HEK293 (cell line): ENCODE results near the gene COP1.

Experiments used
- CTCF ChIA-PET: fragments of 350-600 bp; formaldehyde crosslinking; extraction: SDS; loops from one replicate; lab custom pipeline; 2021; ENCODE audit warnings: antibody characterized with exemption; lab: Yijun Ruan, JAX
- POLR2A ChIA-PET: fragments of 300-600 bp; formaldehyde crosslinking; extraction: SDS; loops from one replicate; lab custom pipeline; 2020; ENCODE audit warnings: antibody characterized with exemption, inconsistent platforms; lab: Yijun Ruan, JAX
- H3K27ac ChIP-seq: fragments of 200-500 bp; sonication (Bioruptor generic); 2 replicates; pipeline ENCODE4 v1.5.1; 2014; ENCODE audit warnings: low read depth, low read length, control low read depth, inconsistent platforms; ENCODE audit errors: extremely low read depth
- H3K36me3 ChIP-seq, 2 experiments: fragments of 200-500 bp in 1 of 2; sonication (Bioruptor generic) in 1 of 2; 1 replicate in 1 of 2; 2 replicates in 1 of 2; pipeline ENCODE4 v1.5.1; 2014 to 2017; ENCODE audit warnings: inconsistent platforms in 2 of 2, low read length in 2 of 2; ENCODE audit not compliant: control insufficient read depth in 2 of 2, insufficient read depth in 1 of 2
- H3K4me1 ChIP-seq: fragments of 200-500 bp; sonication (Bioruptor generic); 2 replicates; pipeline ENCODE4 v1.5.1; 2014; ENCODE audit warnings: mild to moderate bottlenecking, low read length, inconsistent platforms; ENCODE audit not compliant: control insufficient read depth, insufficient read depth
- H3K4me3 ChIP-seq: 2 replicates; pipeline ENCODE4 v1.5.1; 2011; ENCODE audit warnings: low read depth, mild to moderate bottlenecking, control low read depth, low read length, moderate library complexity
- H3K9me3 ChIP-seq: fragments of 200-500 bp; sonication (Bioruptor generic); 2 replicates; pipeline ENCODE4 v1.5.1; 2014; ENCODE audit warnings: low read depth, low read length, inconsistent platforms; ENCODE audit not compliant: control insufficient read depth, insufficient read depth
- BCL11A ChIP-seq: fragments of 450-650 bp; formaldehyde crosslinking; IDR thresholded peaks from 2 replicates; pipeline ENCODE4 v1.5.1; 2016; ENCODE audit warnings: low read depth, missing biosample characterization, missing genetic modification characterization
- BCL11B ChIP-seq: fragments of 450-650 bp; formaldehyde crosslinking; IDR thresholded peaks from 2 replicates; pipeline ENCODE4 v1.5.1; 2016; ENCODE audit warnings: low read depth, missing biosample characterization, missing genetic modification characterization
- IKZF3 ChIP-seq: fragments of 450-650 bp; IDR thresholded peaks from 2 replicates; pipeline ENCODE4 v1.5.0; 2018; ENCODE audit warnings: missing biosample characterization, mild to moderate bottlenecking, missing genetic modification characterization, moderate library complexity
- KLF16 ChIP-seq: fragments of 450-650 bp; formaldehyde crosslinking; IDR thresholded peaks from 2 replicates; pipeline ENCODE4 v1.5.1; 2017; ENCODE audit warnings: missing biosample characterization, missing genetic modification characterization
- MYNN ChIP-seq: fragments of 450-650 bp; formaldehyde crosslinking; IDR thresholded peaks from 2 replicates; pipeline ENCODE4 v1.5.1; 2016; ENCODE audit warnings: missing biosample characterization, missing genetic modification characterization, borderline replicate concordance
- PATZ1 ChIP-seq: fragments of 450-650 bp; formaldehyde crosslinking; IDR thresholded peaks from 2 replicates; pipeline ENCODE4 v1.5.1; 2016; ENCODE audit warnings: missing biosample characterization, missing genetic modification characterization
- PRDM2 ChIP-seq: fragments of 450-650 bp; formaldehyde crosslinking; IDR thresholded peaks from 2 replicates; pipeline ENCODE4 v1.5.1; 2016; ENCODE audit warnings: missing biosample characterization, missing genetic modification characterization, borderline replicate concordance
- YY2 ChIP-seq: fragments of 450-650 bp; formaldehyde crosslinking; IDR thresholded peaks from 2 replicates; pipeline ENCODE4 v1.5.1; 2016; ENCODE audit warnings: missing biosample characterization, missing genetic modification characterization
- ZBTB44 ChIP-seq: fragments of 450-650 bp; IDR thresholded peaks from 2 replicates; pipeline ENCODE4 v1.5.1; 2018; ENCODE audit warnings: missing biosample characterization, mild to moderate bottlenecking, missing genetic modification characterization
- ZIC2 ChIP-seq: fragments of 450-650 bp; formaldehyde crosslinking; IDR thresholded peaks from 2 replicates; pipeline ENCODE4 v1.5.1; 2016; ENCODE audit warnings: missing biosample characterization, missing genetic modification characterization
- ZNF121 ChIP-seq: fragments of 450-650 bp; formaldehyde crosslinking; IDR thresholded peaks from 2 replicates; pipeline ENCODE4 v1.5.1; 2016; ENCODE audit warnings: missing biosample characterization, missing genetic modification characterization
- ZNF24 ChIP-seq: fragments of 450-650 bp; formaldehyde crosslinking; IDR thresholded peaks from 2 replicates; pipeline ENCODE4 v1.5.1; 2016; ENCODE audit warnings: missing biosample characterization, missing genetic modification characterization
- ZNF394 ChIP-seq: fragments of 450-650 bp; formaldehyde crosslinking; IDR thresholded peaks from 2 replicates; pipeline ENCODE4 v1.5.1; 2016; ENCODE audit warnings: missing biosample characterization, missing genetic modification characterization, mild to moderate bottlenecking, moderate library complexity, borderline replicate concordance
- ZNF510 ChIP-seq: fragments of 450-650 bp; formaldehyde crosslinking; IDR thresholded peaks from 2 replicates; pipeline ENCODE4 v1.5.1; 2018; ENCODE audit warnings: mild to moderate bottlenecking, missing genetic modification characterization, missing biosample characterization; ENCODE audit not compliant: insufficient replicate concordance
- ZNF639 ChIP-seq: fragments of 450-650 bp; formaldehyde crosslinking; IDR thresholded peaks from 2 replicates; pipeline ENCODE4 v1.5.1; 2016; ENCODE audit warnings: missing biosample characterization, missing genetic modification characterization
- ZNF701 ChIP-seq: fragments of 450-650 bp; formaldehyde crosslinking; IDR thresholded peaks from 2 replicates; pipeline ENCODE4 v1.5.1; 2016; ENCODE audit warnings: missing biosample characterization, missing genetic modification characterization
- ZNF776 ChIP-seq: fragments of 450-650 bp; formaldehyde crosslinking; IDR thresholded peaks from 2 replicates; pipeline ENCODE4 v1.5.0; 2017; ENCODE audit warnings: missing biosample characterization, missing genetic modification characterization, borderline replicate concordance
- ZNF843 ChIP-seq: fragments of 450-650 bp; formaldehyde crosslinking; IDR thresholded peaks from 2 replicates; pipeline ENCODE4 v1.5.1; 2016; ENCODE audit warnings: missing biosample characterization, missing genetic modification characterization
- ZXDB ChIP-seq: fragments of 450-650 bp; formaldehyde crosslinking; IDR thresholded peaks from 2 replicates; pipeline ENCODE4 v1.5.1; 2016; ENCODE audit warnings: missing biosample characterization, missing genetic modification characterization
- TF ChIP-seq, protein P1 (sequence below): fragments of 450-650 bp; formaldehyde crosslinking; IDR thresholded peaks from 2 replicates; pipeline ENCODE4 v1.5.1; 2017; ENCODE audit warnings: missing biosample characterization, missing genetic modification characterization

The COP1 gene

GRCh38 chr1:176172215-176172614, 34.9 kb downstream of the COP1 start:
- Histone ChIP-seq H3K36me3 (peaks cover 9 to 17% of the 10 kb centered on the region in 2 experiments), H3K4me1 (no peaks in the 10 kb centered on the region), H3K9me3 (no peaks in the 10 kb centered on the region), H3K4me3 (no peak overlapping the region), H3K27ac (no peak overlapping the region)
- TF ChIP-seq ZXDB (no peak), ZNF776 (tag by site-specific recombination) (no peak), ZIC2 (no peak), ZNF394 (tag by site-specific recombination) (no peak), ZNF701 (no peak), IKZF3 (tag by site-specific recombination) (no peak), PRDM2 (tag by site-specific recombination) (no peak), ZNF121 (no peak), ZNF843 (no peak)
- CTCF ChIA-PET, result no interaction called here
- POLR2A ChIA-PET, result no interaction called here

DNA sequence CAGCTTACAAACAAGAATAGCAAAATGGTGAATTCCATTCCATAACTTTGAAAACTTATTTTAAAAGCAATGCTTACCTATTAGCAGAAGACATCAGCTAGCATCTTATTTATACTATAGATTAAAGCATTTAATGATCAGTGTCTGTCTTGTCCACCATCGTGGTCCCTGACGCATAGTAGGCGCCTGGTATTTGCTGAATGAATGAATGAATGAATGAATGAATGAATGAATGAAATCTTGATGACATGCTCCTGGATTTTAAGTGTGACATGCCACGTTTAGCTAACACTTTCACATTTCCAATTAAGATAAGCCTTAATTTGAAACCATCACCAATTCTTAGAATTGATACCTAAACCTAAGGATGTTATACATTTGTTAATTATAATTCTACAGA, 39.9 kb downstream of the COP1 start:
- TF ChIP-seq ZNF24 (tag by site-specific recombination) (peak; percentile 75), ZBTB44 (tag by site-specific recombination) (no peak)
- Histone ChIP-seq H3K4me1 (no peaks in the 10 kb centered on the region), H3K27ac (no peak overlapping the region), H3K9me3 (no peaks in the 10 kb centered on the region), H3K4me3 (no peak overlapping the region), H3K36me3 (peaks cover 0 to 6% of the 10 kb centered on the region in 2 experiments; a peak in 1 of 3 replicates)
- ChIA-PET POLR2A (no interaction called here), CTCF (no interaction called here)

DNA sequence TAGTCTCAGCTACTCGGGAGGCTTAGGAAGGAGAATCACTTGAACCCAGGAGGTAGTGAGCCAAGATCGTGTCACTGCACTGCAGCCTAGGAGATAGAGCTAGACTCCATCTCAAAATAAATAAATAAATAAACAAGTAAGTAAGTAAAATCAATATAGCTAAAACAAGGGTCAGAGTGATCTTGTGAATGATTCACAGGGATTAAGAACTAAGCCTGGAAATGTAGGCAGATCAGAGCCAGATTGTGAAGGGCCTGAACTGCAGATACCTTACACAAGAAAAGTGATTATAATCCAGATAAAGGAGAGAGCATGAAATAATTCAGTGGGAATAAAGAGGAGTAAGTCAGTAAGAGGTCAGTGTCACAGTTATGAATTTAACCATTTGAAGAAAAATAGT, 41.5 kb downstream of the COP1 start:
- POLR2A ChIA-PET, result interaction anchor here (1.4 kb wide), 1 partner anchor 42 kb away, joined by 4 read pairs; no protein-coding TSS in a partner anchor
- Histone ChIP-seq H3K4me1 (no peaks in the 10 kb centered on the region), H3K27ac (no peak overlapping the region), H3K36me3 (peaks cover 0 to 5% of the 10 kb centered on the region in 2 experiments; a peak in 1 of 3 replicates), H3K4me3 (no peak overlapping the region), H3K9me3 (no peaks in the 10 kb centered on the region)
- CTCF ChIA-PET, result no interaction called here
- TF ChIP-seq MYNN (tag by site-specific recombination) (no peak), YY2 (tag by site-specific recombination) (no peak), BCL11A (tag by site-specific recombination) (no peak), ZNF510 (tag by site-specific recombination) (no peak), KLF16 (tag by site-specific recombination) (no peak), BCL11B (no peak), ZNF639 (no peak), PATZ1 (tag by site-specific recombination) (no peak)
- TF ChIP-seq, protein P1, sequence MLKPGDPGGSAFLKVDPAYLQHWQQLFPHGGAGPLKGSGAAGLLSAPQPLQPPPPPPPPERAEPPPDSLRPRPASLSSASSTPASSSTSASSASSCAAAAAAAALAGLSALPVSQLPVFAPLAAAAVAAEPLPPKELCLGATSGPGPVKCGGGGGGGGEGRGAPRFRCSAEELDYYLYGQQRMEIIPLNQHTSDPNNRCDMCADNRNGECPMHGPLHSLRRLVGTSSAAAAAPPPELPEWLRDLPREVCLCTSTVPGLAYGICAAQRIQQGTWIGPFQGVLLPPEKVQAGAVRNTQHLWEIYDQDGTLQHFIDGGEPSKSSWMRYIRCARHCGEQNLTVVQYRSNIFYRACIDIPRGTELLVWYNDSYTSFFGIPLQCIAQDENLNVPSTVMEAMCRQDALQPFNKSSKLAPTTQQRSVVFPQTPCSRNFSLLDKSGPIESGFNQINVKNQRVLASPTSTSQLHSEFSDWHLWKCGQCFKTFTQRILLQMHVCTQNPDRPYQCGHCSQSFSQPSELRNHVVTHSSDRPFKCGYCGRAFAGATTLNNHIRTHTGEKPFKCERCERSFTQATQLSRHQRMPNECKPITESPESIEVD (tag by site-specific recombination), result no peak
